HepG2 (cell line): ENCODE results near the gene TMEM63B. TPM values are rescaled to one million over a fixed set of nuclear protein-coding genes. Genes with fewer than 3 reads are reported as not detected.

Source experiments
- ARID2 ChIP-seq: sonication (generic); formaldehyde crosslinking; IDR thresholded peaks from 2 replicates; pipeline ENCODE4 v1.8.1; 2022; ENCODE audit warnings: mild to moderate bottlenecking, missing genetic modification reagents, borderline replicate concordance
- CEBPG ChIP-seq: IDR thresholded peaks from 2 replicates; pipeline ENCODE4 v1.6.1; 2016
- FOXP4 ChIP-seq: sonication (generic); formaldehyde crosslinking; IDR thresholded peaks from 2 replicates; pipeline ENCODE4 v1.4.0; 2020; ENCODE audit warnings: missing genetic modification reagents
- HMGXB4 ChIP-seq, 2 experiments: sonication (generic) in 1 of 2; formaldehyde crosslinking in 1 of 2; IDR thresholded peaks; 2 replicates each; pipeline versions ENCODE4 v1.4.0 to v1.6.1; 2018 to 2020; ENCODE audit warnings: missing genetic modification reagents in 2 of 2, borderline replicate concordance in 1 of 2, low read depth in 1 of 2, mild to moderate bottlenecking in 1 of 2, missing biosample characterization in 1 of 2
- HOXA5 ChIP-seq: sonication (generic); formaldehyde crosslinking; IDR thresholded peaks from 2 replicates; pipeline ENCODE4 v1.4.0; 2020; ENCODE audit warnings: missing genetic modification reagents
- JUN ChIP-seq: sonication (generic); formaldehyde crosslinking; IDR thresholded peaks from 2 replicates; pipeline ENCODE4 v1.4.0; 2020; ENCODE audit warnings: mild to moderate bottlenecking, missing genetic modification reagents
- KAT7 ChIP-seq: IDR thresholded peaks from 2 replicates; pipeline ENCODE4 v1.6.1; 2018; ENCODE audit warnings: borderline replicate concordance, missing compliant biosample characterization
- MYNN ChIP-seq: sonication (generic); formaldehyde crosslinking; IDR thresholded peaks from 2 replicates; pipeline ENCODE4 v1.4.0; 2020; ENCODE audit warnings: mild to moderate bottlenecking, low read depth, missing genetic modification reagents
- TP53 ChIP-seq: sonication (generic); formaldehyde crosslinking; conservative IDR thresholded peaks from 2 replicates; pipeline ENCODE4 v1.4.0; 2020; ENCODE audit warnings: missing genetic modification reagents
- ZFP36 ChIP-seq: fragments of 150-350 bp; IDR thresholded peaks from 2 replicates; pipeline ENCODE4 v1.6.1; 2018; ENCODE audit warnings: borderline replicate concordance, low read length, low read depth; ENCODE audit not compliant: partially characterized antibody
- ZNF124 ChIP-seq: sonication (generic); formaldehyde crosslinking; IDR thresholded peaks from 2 replicates; pipeline ENCODE4 v1.4.0; 2020; ENCODE audit warnings: missing genetic modification reagents
- ZNF24 ChIP-seq: fragments of 450-650 bp; IDR thresholded peaks from 2 replicates; pipeline ENCODE4 v1.6.1; 2017; ENCODE audit warnings: antibody characterized with exemption, mild to moderate bottlenecking
- polyA plus RNA-seq, 8 experiments: library from polyadenylated mRNA; depleted of rRNA in 3 of 8; stranded (reverse) in 7 of 8; unstranded in 1 of 8; fragments of >200 nt; fragmentation: Illumina TruSeq in 4 of 8; extraction: Trizol in 4 of 8; gene quantifications; 2 replicates each; pipeline versions ENCODE4 v1.2.1 to v1.2.3, GENCODE V29; 2011 to 2016; ENCODE audit warnings: low read depth in 4 of 8, missing spikeins in 1 of 8, mixed read lengths in 1 of 8; ENCODE audit not compliant: insufficient read depth in 1 of 8
- total RNA-seq, 5 experiments: library from RNA; depleted of rRNA; stranded (reverse); fragments of >200 nt; fragmentation: Illumina TruSeq; extraction: Trizol; gene quantifications; 2 replicates each; pipeline ENCODE4 v1.2.3, GENCODE V29; 2016; ENCODE audit warnings: low read depth in 1 of 5
- TF ChIP-seq, protein P1 (sequence below): sonication (generic); formaldehyde crosslinking; IDR thresholded peaks from 2 replicates; pipeline ENCODE4 v1.5.1; 2020; ENCODE audit warnings: missing genetic modification reagents, mild to moderate bottlenecking, borderline replicate concordance
- TF ChIP-seq, protein P2 (sequence below): sonication (generic); formaldehyde crosslinking; IDR thresholded peaks from 2 replicates; pipeline ENCODE4 v1.5.1; 2020; ENCODE audit warnings: mild to moderate bottlenecking, missing genetic modification reagents, borderline replicate concordance

The TMEM63B gene
- total and polyA plus RNA-seq, 2 of the 13 experiments (the other 11 are each of a cell fraction or from before 2014, with no cell fraction given) = 27.4 to 75.8 TPM

DNA sequence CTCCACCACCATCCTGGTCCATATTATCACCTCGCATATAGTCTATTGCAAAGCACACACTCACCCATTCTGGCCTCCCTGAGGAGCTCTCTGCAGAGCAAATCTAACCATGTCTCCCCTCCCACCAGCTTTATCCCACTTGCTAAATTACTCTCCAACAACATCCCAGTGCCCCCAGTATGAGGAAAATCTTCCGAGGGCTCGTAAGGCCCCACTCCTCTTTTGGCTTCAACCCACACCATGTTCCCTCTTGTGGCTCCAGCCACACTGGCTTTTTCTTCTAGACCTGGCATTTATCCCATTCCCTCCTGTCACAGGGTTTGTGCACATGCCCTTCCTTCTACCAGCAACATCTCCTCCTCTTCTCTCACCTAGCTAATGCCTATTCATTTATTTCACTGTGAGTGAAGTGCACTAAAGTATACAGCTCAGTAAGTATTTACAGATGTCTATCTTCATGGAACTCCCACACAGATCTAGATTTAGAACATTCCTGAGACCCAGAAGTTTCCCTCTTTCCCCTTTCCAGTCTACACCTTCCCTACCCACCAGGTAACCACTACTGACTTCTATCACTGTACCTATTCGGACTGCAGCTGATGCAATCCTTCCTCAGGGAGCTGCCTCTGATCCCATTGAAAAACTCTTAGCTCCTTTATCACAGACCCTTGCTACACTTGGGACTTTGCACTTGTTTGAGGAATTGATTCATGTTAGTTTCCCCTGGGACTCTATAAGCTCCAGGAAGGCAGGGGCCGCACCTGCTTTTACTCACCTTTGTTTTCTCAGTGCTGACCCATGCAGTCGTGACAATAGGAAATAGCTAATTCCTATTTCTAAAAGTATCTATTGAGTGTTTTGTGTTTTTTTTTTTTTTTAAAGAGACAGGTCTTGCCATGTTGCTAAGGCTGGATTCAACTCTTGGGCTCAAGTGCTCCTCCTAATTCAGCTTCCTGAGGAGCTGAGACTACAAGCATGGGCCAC lies 15.6 kb upstream of the TMEM63B start (continued):
- TF ChIP-seq, protein P1, sequence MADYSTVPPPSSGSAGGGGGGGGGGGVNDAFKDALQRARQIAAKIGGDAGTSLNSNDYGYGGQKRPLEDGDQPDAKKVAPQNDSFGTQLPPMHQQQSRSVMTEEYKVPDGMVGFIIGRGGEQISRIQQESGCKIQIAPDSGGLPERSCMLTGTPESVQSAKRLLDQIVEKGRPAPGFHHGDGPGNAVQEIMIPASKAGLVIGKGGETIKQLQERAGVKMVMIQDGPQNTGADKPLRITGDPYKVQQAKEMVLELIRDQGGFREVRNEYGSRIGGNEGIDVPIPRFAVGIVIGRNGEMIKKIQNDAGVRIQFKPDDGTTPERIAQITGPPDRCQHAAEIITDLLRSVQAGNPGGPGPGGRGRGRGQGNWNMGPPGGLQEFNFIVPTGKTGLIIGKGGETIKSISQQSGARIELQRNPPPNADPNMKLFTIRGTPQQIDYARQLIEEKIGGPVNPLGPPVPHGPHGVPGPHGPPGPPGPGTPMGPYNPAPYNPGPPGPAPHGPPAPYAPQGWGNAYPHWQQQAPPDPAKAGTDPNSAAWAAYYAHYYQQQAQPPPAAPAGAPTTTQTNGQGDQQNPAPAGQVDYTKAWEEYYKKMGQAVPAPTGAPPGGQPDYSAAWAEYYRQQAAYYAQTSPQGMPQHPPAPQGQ (CRISPR knock-in tag) = no peak
- TF ChIP-seq HOXA5 (CRISPR knock-in tag) (peak; percentile 78), KAT7 (CRISPR knock-in tag) (0 out of 2 replicates have a peak, but pooled peaks have one; percentile 35), ZNF24 (peak; percentile 13; the same call in 1 of the 2 replicates), ARID2 (no peak), ZNF124 (CRISPR knock-in tag) (peak; percentile 89; the same call in 1 of the 2 replicates), MYNN (no peak), ZFP36 (no peak), JUN (CRISPR knock-in tag) (peak; percentile 89; the same call in 1 of the 2 replicates), CEBPG (CRISPR knock-in tag) (peak; percentile 100), FOXP4 (CRISPR knock-in tag) (peak; percentile 81; the same call in 1 of the 2 replicates), HMGXB4 (CRISPR knock-in tag; IDR thresholded peaks at IDR 0.05; ENCODE audit: borderline replicate concordance in 1 of 2, low read depth in 1 of 2) (peak in 1 of 2 experiments; percentile 21; a peak in 1 of 4 replicates), TP53 (CRISPR knock-in tag) (no peak)
- TF ChIP-seq, protein P2, sequence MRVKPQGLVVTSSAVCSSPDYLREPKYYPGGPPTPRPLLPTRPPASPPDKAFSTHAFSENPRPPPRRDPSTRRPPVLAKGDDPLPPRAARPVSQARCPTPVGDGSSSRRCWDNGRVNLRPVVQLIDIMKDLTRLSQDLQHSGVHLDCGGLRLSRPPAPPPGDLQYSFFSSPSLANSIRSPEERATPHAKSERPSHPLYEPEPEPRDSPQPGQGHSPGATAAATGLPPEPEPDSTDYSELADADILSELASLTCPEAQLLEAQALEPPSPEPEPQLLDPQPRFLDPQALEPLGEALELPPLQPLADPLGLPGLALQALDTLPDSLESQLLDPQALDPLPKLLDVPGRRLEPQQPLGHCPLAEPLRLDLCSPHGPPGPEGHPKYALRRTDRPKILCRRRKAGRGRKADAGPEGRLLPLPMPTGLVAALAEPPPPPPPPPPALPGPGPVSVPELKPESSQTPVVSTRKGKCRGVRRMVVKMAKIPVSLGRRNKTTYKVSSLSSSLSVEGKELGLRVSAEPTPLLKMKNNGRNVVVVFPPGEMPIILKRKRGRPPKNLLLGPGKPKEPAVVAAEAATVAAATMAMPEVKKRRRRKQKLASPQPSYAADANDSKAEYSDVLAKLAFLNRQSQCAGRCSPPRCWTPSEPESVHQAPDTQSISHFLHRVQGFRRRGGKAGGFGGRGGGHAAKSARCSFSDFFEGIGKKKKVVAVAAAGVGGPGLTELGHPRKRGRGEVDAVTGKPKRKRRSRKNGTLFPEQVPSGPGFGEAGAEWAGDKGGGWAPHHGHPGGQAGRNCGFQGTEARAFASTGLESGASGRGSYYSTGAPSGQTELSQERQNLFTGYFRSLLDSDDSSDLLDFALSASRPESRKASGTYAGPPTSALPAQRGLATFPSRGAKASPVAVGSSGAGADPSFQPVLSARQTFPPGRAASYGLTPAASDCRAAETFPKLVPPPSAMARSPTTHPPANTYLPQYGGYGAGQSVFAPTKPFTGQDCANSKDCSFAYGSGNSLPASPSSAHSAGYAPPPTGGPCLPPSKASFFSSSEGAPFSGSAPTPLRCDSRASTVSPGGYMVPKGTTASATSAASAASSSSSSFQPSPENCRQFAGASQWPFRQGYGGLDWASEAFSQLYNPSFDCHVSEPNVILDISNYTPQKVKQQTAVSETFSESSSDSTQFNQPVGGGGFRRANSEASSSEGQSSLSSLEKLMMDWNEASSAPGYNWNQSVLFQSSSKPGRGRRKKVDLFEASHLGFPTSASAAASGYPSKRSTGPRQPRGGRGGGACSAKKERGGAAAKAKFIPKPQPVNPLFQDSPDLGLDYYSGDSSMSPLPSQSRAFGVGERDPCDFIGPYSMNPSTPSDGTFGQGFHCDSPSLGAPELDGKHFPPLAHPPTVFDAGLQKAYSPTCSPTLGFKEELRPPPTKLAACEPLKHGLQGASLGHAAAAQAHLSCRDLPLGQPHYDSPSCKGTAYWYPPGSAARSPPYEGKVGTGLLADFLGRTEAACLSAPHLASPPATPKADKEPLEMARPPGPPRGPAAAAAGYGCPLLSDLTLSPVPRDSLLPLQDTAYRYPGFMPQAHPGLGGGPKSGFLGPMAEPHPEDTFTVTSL (CRISPR knock-in tag) = peak; percentile 85; the same call in 1 of the 2 replicates
